Measurements from ENCODE around the gene DNLZ. TPM values are rescaled to one million over a fixed set of nuclear protein-coding genes. Genes with fewer than 3 reads are reported as not detected.
A peak's percentile ranks its signal among the peaks of the same experiment; 100 is the strongest.

DNLZ gene
- total RNA-seq, 1 experiment from 2014 or later, result 78.9 TPM

DNA sequence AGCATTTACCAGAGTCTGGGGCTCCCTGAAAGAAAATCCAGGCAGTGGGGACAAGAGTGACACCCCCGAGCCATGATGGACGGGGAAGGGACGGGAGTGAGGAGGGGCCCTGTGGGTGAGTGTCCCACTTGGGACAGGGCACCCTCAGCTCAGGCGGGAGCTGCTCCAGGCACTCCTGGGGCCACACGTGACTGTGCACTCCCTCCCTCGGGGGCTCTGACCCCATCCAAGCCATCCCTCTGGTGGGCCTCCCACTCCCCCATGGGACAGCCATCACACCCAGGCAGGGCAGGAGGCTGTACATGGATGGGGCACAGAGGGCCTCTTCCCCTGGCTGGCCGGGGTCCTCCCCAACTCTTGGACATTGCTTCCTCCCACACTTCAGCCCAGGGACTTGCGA, 12.9 kb upstream of the DNLZ start:
- no peak for DNase-seq (ENCODE audit: low spot score)

DNA sequence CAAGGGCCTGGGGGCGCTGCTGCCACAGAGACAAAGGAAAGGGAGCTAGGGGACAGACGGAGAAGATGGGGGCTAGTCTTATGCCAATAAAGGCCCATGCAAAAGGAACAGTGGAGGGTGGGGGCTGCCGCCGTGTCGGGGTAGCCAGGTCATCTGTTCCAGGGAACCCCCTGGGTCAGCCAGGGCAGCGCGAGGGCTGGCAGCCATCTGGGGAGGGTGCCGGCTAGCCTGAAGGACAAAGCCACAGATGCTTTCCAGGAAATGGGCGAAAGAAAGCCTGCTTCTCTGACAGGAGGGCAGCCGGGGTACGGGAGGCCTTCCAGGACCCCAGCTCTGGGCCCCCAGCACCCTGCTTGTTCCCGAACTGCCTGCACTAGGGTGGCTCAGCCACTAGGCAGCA, 11.6 kb upstream of the DNLZ start:
- DNase-seq (ENCODE audit: low spot score), result no peak

DNA sequence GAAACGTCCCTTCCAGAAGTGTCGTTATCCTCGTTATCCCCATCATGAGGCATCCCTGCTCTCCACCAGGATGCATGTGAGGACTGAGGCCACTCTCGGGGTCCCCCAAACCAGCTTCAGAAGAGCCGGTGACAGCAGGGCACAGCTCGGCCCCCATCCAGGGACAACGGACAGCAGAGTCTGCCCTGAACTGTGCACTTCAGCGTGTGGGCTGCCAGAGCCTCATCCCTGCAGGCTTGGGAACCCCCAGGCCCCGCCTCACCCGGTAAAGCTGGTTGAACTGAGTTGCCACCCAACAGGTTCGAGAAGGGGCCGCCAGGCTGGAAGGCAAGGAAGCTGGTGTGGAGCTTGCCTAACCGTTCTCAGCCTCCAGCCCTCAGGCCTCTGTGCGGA, 10.6 kb upstream of the DNLZ start:
- no peak for DNase-seq (ENCODE audit: low spot score)

DNA sequence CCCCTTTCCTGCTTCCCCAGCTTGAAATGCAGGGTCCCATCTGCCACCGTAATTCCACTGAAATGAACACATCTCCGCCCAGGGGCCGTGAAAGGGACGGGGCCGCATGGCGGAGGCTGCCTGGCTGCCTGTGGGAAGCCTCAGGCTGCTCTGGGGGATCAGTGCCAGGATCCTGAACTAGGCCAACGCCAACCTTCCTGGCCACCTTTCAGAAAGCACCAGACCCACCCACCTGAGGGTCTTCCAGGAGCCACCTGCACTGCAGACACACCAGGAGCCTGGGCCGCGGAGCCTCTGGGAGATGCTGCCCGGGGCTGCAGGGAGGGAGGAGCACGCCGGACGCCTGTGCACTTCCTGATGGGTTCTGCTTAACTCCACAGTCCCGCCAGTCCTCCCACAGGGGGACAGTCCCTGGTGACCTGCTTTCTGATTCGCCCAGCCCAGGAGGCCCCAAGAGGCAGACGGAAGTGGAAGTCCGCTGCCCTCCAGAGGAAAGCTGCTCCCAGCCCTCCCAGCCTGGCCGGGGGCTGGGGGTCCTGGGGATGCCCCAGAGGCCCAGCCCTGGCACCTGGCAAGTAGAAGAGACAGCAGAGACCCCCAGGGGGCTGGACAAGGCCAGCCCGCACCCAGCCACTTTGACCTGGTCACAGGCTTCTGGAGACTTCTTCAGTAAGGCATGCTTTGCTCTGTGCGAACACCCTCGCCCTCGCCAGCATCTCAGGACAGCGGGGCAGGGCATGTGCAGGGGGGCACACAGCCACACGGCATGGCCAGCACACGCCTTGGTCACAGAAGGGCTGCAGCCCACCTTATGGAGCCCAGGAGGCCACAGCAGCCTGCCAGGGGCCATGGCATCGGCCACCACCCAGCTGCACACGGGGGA, 10.0 kb upstream of the DNLZ start, which contains the start of gene CARD9:
TSS of gene CARD9 (minus strand) at position 370 of the 883 bp plus-strand sequence. CDS start 1,591 bp downstream, outside the sequence.
- peak; percentile 81 for DNase-seq (ENCODE audit: low spot score)

DNA sequence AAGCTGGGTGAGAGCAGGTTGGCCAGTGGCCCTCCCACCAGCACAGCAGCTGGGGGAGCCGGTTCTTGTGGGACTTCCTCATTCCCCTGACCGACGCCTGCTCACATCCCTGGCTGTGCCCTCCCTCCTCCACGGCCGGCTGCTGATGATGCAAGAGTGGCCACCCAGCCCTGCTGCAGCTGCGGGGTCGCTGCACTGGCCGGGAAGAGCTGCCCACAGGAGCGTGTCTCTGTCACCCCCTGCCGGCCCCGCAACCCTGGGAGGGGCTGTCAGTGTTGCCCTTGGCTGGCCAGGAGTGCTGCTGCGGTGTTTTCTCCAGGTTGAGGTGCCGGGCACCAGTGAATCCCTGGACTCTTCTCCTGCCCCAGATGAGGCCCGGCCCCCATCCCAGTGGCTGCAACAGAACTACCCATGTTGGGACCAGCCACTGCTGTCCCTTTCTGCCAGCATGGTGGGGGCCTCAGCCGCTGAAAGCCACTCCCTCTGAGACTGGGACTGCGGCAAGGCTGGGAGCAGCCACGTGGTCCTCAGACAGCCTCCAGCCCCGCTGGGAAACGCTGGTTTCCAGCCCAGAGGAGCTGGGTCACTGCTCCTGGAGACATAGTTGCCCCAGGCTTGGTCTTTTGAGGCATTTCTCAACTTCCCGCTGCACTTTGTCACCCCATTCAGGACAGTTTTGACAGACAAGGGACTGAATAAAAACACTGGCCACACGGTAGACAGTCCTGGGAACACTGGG, 9.2 kb upstream of the DNLZ start:
- peak; percentile 91 for DNase-seq (ENCODE audit: low spot score)

DNA sequence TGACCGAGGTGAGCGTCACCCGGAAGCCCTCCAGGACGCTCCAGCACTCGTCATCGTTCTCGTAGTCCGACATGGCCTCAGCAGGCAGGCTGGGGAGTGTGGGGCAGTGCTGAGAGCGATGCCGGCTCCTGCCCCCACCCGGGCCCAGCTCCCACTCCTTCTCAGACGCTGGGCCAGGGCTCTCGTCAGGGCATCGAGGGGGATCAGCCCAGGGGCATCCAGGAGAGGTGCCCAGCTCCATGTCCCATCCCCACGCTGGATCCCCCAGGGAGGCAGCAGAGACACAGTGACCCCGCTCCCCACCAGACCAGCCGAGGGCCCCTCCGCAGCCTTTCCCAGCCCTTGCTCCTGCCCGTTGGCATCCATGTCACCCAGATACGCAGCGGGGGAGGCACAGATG, 8.5 kb upstream of the DNLZ start:
- no peak for DNase-seq (ENCODE audit: low spot score)

DNA sequence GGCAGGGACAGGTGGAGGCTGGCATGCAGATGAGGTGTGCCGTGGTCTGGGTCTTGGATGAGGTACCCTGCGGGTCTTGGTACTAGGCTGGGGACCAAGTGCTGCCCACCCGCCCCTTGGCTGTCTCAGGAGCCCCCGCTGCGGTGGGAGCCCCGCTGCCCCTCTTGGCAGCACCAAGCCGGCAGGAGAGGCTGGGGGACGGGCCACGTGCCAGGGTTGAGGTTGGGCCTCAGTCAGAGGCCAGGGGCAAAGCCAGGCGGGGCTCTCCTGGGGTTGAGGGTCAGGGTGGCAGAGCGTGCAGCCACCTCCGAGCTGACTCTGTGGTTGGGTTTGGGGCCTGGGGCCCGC, 8.0 kb upstream of the DNLZ start:
- DNase-seq (ENCODE audit: low spot score), result no peak

DNA sequence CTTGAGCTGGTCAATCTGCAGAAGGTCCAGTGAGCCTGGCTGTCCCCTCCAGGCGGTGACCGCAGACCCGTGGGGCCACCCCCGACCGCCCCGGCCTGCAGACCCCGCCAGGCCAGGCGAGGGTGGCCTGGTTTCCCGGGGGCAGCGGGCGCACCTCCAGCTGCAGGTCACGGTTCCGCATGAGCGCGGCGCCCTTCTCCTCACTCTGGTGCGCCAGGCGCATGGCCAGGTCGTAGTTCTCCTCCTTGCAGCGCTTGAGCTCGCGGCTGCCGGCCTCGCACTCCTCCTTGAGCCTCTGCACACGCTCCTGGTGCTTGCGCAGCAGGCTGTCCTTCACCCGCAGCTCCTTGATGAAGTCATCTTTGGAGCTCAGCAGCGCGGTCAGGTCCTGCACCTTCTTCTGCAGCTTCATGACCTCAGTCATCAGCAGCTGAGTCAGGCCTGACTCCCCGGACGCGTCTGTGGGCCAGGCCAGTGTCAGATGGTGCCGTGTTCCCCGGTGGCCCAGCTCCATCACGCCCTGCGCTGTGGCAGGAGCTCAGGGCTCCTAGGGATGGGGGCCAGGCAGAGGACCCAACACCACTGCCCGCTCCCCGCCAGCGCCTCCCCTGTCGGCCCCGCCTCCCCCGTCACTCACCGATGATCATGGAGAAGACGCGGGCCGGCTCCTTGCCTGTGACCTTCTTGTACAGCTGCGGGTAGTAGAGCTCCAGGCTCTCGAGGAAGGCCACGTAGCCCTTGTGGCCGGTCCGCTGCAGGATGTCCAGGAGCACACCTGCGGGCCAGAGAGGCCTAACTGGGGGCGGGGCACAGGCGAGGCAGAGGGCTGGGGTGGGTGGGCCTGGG, 7.4 kb upstream of the DNLZ start:
- DNase-seq (ENCODE audit: low spot score), result no peak

DNA sequence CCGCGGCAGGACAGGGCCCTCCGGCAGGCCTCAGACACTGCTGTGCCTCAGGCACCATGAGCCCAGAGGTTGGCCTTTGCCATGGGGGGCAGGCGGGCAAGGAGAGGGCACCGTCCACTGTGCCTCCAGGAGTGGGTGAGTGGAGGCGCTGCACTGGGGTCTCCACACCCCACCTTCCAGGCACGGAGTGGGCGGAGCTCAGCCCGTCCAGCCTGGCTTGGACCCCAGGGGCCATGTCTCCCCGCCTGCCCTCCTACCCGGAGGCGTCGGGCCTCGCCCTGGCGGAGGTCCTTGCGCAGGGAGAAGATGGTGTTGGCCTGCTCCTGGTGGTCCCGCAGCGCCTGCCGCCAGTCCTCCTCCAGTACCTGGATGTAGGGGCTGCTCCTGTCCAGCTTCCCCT, 6.5 kb upstream of the DNLZ start:
- DNase-seq (ENCODE audit: low spot score), result no peak

DNA sequence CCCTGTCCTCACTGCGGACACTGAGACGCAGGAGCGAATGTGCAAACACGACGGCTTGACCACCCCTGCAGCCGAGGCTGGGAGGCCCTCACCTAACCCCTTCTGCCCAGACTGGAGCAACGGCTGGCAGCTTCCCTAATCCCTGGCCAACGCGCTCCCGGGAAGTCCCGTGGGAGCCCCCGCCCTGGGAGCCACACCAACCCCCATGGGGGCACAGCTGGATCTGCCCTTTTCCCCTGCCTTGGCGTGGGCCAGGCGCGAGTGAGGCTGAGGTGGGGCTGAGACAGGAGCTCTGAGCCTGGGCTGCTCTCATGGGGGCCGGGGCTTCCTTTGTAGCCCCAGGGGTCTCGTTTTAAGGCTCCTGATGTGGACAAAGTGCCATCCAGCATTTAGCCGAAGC, 4.6 kb upstream of the DNLZ start:
- DNase-seq (ENCODE audit: low spot score), result no peak

DNA sequence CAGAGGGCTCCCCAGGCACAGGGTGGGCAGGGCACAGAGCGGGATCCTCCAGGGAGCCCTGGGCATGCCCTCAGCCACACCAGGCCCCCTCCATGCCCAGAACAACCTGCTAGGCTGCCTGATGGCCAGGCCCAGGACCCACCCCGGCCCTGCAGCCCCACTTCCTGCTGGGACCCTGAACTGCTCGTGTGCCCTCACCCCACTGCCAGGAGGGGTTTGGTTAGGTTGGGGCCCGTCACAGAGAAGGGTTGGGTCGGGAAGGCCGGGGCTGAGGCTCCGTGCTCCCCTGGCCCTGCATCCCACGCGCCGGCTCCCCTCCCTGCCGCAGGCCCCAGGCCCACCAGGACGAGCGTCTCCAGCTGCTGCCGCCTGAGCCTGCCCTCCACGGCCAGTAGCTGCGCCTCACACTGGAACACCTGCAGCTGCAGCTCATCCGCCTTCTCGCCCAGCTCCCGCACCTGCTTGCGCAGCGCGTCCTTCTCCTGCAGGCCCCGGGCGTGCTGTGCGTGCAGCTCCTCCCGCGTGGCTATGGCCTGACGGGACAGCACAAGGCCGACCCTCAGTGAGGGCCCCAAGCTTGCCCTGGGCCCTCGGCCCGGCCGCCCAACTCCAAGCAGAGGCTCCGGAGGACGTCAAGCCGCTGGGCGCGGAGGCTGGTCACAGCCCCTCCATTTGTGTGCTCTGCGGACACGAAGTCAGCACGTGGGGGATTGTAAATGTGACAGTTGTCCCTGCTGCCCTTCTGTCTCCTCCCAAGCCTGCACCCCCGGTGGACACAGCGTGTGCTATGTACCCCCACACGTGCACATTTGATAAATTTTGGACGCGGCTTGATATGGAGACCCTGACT, 4.0 kb upstream of the DNLZ start:
- no peak for DNase-seq (ENCODE audit: low spot score)

DNA sequence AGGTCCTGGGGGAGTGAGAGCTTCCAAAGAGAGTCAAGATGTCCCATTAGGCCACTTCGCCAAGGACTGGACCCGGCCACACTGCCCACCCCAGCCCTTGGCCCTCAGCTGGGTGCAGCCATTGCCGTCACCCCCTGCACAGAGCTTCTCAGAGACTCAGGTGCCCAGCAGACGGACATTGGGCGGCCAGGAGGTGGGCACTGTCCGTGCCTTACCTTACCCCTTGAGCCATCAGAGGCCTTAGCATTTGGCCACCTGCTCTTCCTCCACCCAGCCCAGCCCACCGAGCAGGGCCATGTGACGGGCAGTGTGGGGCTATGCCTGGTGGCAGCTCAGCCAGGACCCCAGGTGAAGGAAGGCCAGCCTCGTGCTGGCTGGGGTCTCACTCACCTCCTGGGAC, 3.3 kb upstream of the DNLZ start:
- DNase-seq (ENCODE audit: low spot score), result no peak

DNA sequence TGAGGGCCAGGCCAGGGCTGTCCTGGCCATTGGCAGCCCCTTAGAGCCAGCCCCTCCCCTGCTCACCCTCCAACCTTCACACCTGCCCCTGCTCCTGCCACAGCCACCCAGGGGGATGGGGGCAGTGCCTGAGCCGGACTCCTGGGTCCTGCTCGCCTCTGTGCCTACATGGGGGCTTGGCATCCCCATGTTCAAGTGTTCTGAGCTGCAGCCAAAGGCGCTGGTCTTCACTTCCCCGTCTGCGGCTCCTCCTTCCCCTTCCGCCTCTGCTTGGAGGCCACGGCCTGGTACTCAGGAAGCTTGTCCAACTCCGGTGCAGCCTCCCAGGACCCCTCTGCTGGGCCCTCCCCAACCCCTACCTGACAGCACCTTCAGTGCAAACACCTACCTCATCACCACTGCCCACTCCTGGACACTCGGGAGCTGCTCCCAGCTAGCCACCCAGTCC, 2.3 kb upstream of the DNLZ start:
- no peak for DNase-seq (ENCODE audit: low spot score)

DNA sequence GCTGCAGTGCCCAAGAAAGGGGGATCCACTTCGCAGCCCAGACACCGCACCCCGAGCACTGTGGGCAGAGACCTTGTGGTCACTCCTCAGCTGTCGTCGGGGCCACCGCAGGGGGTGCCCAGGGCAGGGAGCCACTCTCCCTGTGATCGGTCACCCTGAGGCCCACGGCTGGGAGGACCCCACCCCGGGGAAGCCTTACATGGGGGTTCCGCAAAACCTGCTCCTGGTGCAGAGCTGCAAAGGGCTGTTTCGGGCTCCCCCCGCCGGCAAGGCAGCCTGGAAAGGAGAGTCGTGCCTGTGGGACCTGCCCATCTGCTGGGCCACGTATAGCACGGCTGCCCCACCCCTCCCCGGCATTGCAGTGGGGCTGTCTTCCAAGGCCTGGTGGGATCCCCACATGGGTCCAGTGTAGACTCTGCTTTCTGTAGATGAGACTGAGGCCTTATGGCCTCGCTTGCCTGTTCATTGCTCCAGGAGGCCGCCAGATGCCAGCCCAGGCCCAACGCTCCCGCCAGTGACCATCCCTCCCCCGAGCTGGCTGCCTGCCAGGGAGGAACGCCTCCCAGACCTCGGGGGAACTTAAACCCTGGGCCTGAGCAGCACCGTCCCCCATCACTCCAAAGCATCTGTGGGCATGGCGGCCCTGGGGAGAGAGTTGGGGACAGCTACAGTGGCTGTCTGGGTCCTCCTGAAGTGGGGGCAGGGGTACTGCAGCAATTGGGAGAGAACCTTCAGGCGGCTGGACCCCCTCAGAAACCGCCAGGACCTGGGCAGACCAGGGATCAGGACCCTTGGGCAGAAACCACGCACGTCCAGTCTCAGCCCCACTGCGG, 1.6 kb upstream of the DNLZ start:
- peak; percentile 30 for DNase-seq (ENCODE audit: low spot score)

DNA sequence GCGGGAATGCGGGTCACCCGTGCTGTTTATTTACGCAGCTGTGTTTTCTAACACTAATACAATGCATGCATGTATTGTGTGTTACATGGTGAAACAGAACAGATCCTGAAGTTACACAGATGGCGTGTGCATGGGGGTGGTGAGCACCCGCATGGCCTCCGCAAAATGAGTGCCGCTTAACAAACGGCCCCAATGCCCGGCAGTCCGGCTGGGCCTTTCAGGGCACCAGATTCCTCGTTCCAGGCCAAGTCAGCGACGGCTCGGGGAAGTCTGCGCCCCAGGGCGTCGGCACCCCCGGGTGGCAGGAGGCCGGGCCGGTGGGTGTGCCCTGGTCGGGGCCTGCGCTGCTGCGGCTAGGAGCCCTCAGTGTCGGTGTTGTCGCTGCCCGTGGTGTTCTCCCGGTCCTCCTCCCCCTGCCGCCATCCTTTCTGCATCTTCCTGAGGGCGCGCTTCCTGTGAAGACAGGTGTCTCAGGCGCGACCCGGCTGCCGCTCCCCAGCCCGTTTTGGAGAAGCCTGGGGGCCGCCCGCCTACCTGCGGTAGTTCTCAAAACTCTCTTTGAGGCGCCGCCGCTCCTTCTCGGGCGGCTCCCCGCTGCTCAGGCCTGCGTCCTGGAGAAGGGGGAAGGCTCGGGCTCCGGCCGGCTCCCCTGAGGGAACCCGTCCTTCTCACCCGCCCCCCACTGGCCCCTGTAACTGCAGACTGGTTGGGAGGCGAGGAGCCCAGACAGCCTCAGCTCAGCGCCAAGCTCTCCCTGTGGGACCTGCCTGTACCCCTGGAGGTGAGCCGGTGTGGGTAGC, 605 bp upstream of the DNLZ start:
- no peak for DNase-seq (ENCODE audit: low spot score)

DNA sequence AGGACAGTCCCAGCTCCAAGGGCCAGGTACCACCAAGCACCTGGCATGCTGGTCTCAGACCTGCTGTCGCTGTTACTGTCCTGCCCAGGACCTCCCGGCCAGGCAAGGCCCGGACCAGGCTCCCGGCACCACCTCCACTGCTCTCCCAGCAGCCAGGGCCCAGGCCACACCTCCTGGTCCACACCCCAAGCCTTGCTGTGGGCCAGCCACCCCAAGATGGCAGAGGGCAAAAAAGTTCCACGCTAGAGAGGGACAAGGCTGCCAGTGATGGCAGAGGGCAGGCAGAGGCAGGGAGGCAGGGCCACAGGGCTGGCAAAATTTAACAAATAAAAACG, 1.1 kb downstream of the DNLZ start:
- DNase-seq (ENCODE audit: low spot score), result no peak

DNA sequence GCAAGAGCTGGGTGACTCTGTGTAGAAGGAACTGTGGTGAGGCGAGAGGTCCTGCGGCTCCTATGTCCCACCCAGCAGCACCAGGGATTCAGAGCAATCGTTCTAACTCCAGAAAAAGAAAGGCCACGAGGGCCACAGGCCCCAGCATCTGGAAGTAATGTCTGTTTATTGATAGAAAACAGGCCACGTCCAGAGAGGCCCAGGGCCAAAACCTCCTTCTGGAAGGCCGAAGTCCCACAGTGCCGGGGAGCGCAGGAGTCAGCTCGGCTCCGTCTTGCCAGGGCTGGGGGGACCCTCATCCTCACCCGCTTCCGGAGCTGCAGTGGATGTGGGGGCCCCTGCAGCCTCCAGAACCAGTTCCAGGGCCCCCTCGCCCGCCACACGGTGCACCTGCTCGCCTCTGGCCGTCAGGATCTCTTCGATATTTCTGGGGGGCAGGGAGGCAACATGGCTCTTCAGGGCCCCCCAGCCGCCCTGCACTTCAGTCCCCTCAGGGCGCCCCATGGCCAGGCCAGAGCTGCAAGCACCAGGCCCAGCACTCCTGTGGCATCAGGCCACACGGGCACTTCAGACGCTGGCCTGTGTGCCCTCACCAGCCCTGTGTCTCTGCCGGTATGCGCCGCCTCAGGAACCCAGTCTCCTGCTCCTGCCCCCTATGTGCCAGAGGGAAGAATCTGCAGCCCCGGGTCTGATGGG, 1.6 kb downstream of the DNLZ start:
- no peak for DNase-seq (ENCODE audit: low spot score)

DNA sequence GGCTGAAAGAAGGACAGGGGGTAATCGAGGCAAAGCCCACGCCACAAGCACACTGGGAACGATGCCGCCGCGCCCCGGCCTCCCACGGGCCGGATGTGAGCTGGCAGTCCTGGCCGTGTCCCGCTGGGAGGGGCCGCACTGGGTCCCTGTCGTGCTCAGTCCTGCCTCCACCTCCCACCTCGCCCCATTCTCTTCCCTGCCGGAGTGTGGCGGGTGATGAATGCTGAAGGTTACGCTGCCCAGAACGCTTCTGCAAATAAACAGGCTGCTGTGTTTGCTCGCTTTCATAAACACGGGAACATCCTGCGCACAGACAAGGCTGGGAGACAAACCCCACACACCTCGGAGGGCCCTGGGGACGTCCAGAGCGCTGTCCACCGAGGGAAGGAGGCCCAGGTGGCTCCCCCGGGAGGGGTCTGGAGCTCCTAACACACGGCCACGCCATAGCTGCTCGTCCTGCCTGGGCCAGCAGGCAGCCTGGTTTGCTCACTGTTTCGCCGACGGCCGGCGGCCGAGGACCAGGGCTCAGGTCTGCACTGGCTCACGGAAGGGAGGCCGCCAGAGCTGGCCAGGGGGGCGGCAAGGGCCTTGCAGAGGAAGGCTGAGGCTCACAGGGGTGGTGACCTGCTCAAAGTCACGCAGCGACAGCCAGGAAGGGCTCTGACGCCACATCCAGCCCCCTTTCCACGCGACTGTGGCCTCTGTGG, 2.3 kb downstream of the DNLZ start:
- DNase-seq (ENCODE audit: low spot score), result no peak

All from HT-29 (cell line).